ENCODE data around the gene SH3PXD2B. TPM values are rescaled to one million over a fixed set of nuclear protein-coding genes. Genes with fewer than 3 reads are reported as not detected.

The SH3PXD2B gene
- total RNA-seq, 1 experiment from 2014 or later = 17.7 TPM

- DNase-seq (ENCODE audit: low spot score) = no peak
- in situ Hi-C loops (cut with HindIII; ENCODE audit: low sequenced_read_pairs) = no loop called here
Observed at GRCh38 chr5:172424808-172425207, 29.5 kb downstream of the SH3PXD2B start.

GRCh38 chr5:172424111-172424490 lies 30.2 kb downstream of the SH3PXD2B start:
- in situ Hi-C loops (cut with HindIII; ENCODE audit: low sequenced_read_pairs) = no loop called here
- DNase-seq (ENCODE audit: low spot score) = no peak

- in situ Hi-C loops (cut with HindIII; ENCODE audit: low sequenced_read_pairs) = no loop called here
- no peak for DNase-seq (ENCODE audit: low spot score)
Observed at GRCh38 chr5:172423379-172424110, 30.8 kb downstream of the SH3PXD2B start.

GRCh38 chr5:172422255-172422654 lies 32.1 kb downstream of the SH3PXD2B start:
- in situ Hi-C loops (cut with HindIII; ENCODE audit: low sequenced_read_pairs) = no loop called here
- no peak for DNase-seq (ENCODE audit: low spot score)

GRCh38 chr5:172421020-172421419 lies 33.3 kb downstream of the SH3PXD2B start:
- in situ Hi-C loops (cut with HindIII; ENCODE audit: low sequenced_read_pairs) = no loop called here

GRCh38 chr5:172420235-172420939 lies 33.9 kb downstream of the SH3PXD2B start:
- in situ Hi-C loops (cut with HindIII; ENCODE audit: low sequenced_read_pairs) = no loop called here
- peak; percentile 89 for DNase-seq (ENCODE audit: low spot score)

More at GRCh38 chr5:172421020-172421419, 33.3 kb downstream of the SH3PXD2B start:
- no peak for DNase-seq (ENCODE audit: low spot score)

GRCh38 chr5:172418862-172419814 lies 35.2 kb downstream of the SH3PXD2B start:
- peak; percentile 71 for DNase-seq (ENCODE audit: low spot score)
- in situ Hi-C loops (cut with HindIII; ENCODE audit: low sequenced_read_pairs) = no loop called here

GRCh38 chr5:172417983-172418630 lies 36.2 kb downstream of the SH3PXD2B start:
- DNase-seq (ENCODE audit: low spot score) = peak; percentile 71
- in situ Hi-C loops (cut with HindIII; ENCODE audit: low sequenced_read_pairs) = no loop called here

GRCh38 chr5:172417130-172417841 lies 37.0 kb downstream of the SH3PXD2B start:
- DNase-seq (ENCODE audit: low spot score) = no peak
- in situ Hi-C loops (cut with HindIII; ENCODE audit: low sequenced_read_pairs) = no loop called here

GRCh38 chr5:172415362-172416275 lies 38.7 kb downstream of the SH3PXD2B start:
- no peak for DNase-seq (ENCODE audit: low spot score)
- in situ Hi-C loops (cut with HindIII; ENCODE audit: low sequenced_read_pairs) = no loop called here

- no peak for DNase-seq (ENCODE audit: low spot score)
- in situ Hi-C loops (cut with HindIII; ENCODE audit: low sequenced_read_pairs) = no loop called here
Observed at GRCh38 chr5:172414531-172415361, 39.6 kb downstream of the SH3PXD2B start.

GRCh38 chr5:172413601-172414171 lies 40.6 kb downstream of the SH3PXD2B start:
- in situ Hi-C loops (cut with HindIII; ENCODE audit: low sequenced_read_pairs) = no loop called here
- DNase-seq (ENCODE audit: low spot score) = no peak

- in situ Hi-C loops (cut with HindIII; ENCODE audit: low sequenced_read_pairs) = no loop called here
Observed at GRCh38 chr5:172412724-172413286, 41.5 kb downstream of the SH3PXD2B start.

GRCh38 chr5:172411484-172412072 lies 42.7 kb downstream of the SH3PXD2B start:
- DNase-seq (ENCODE audit: low spot score) = no peak
- in situ Hi-C loops (cut with HindIII; ENCODE audit: low sequenced_read_pairs) = no loop called here

More at GRCh38 chr5:172412724-172413286, 41.5 kb downstream of the SH3PXD2B start:
- no peak for DNase-seq (ENCODE audit: low spot score)

GRCh38 chr5:172410662-172411483 lies 43.5 kb downstream of the SH3PXD2B start:
- in situ Hi-C loops (cut with HindIII; ENCODE audit: low sequenced_read_pairs) = no loop called here
- DNase-seq (ENCODE audit: low spot score) = no peak
